Parathyroid adenoma (tissue), 2 donors: Measurements from ENCODE around the gene GALNT10.

Source experiments
- H2AFZ ChIP-seq: fragments of 300-600 bp; sonication (generic); one replicate; pipeline ENCODE4 v1.7.0; 2017; ENCODE audit warnings: antibody characterized with exemption, mild to moderate bottlenecking
- H3K27ac ChIP-seq: fragments of 300-600 bp; sonication (generic); one replicate; pipeline ENCODE4 v1.7.0; 2017
- H3K27me3 ChIP-seq: fragments of 300-600 bp; sonication (generic); one replicate; pipeline ENCODE4 v1.7.0; 2017; ENCODE audit warnings: low read length; ENCODE audit not compliant: control insufficient read depth, insufficient read depth
- H3K36me3 ChIP-seq: fragments of 300-600 bp; sonication (generic); one replicate; pipeline ENCODE4 v1.7.0; 2017; ENCODE audit warnings: low read length; ENCODE audit not compliant: control insufficient read depth, insufficient read depth
- H3K4me1 ChIP-seq: fragments of 300-600 bp; sonication (generic); one replicate; pipeline ENCODE4 v1.7.0; 2017; ENCODE audit warnings: control low read depth
- H3K4me2 ChIP-seq: fragments of 300-600 bp; sonication (generic); one replicate; pipeline ENCODE4 v1.7.0; 2017; ENCODE audit warnings: low read length
- H3K4me3 ChIP-seq: fragments of 300-600 bp; sonication (generic); one replicate; pipeline ENCODE4 v1.7.0; 2017; ENCODE audit warnings: low read depth, low read length
- H3K79me2 ChIP-seq: fragments of 300-600 bp; sonication (generic); one replicate; pipeline ENCODE4 v1.7.0; 2017; ENCODE audit warnings: control low read depth
- H3K9ac ChIP-seq: fragments of 300-600 bp; sonication (generic); one replicate; pipeline ENCODE4 v1.7.0; 2017; ENCODE audit warnings: mild to moderate bottlenecking
- H3K9me3 ChIP-seq: fragments of 300-600 bp; sonication (generic); one replicate; pipeline ENCODE4 v1.7.0; 2017; ENCODE audit warnings: low read length; ENCODE audit not compliant: control insufficient read depth
- TF ChIP-seq, protein P1 (sequence below): fragments of 300-600 bp; sonication (generic); IDR thresholded peaks from one replicate; pipeline ENCODE4 v1.7.0; 2017; ENCODE audit warnings: antibody characterized with exemption, mild to moderate bottlenecking
- donor health status: primary hyperparathyroidism.

GALNT10 gene

DNA sequence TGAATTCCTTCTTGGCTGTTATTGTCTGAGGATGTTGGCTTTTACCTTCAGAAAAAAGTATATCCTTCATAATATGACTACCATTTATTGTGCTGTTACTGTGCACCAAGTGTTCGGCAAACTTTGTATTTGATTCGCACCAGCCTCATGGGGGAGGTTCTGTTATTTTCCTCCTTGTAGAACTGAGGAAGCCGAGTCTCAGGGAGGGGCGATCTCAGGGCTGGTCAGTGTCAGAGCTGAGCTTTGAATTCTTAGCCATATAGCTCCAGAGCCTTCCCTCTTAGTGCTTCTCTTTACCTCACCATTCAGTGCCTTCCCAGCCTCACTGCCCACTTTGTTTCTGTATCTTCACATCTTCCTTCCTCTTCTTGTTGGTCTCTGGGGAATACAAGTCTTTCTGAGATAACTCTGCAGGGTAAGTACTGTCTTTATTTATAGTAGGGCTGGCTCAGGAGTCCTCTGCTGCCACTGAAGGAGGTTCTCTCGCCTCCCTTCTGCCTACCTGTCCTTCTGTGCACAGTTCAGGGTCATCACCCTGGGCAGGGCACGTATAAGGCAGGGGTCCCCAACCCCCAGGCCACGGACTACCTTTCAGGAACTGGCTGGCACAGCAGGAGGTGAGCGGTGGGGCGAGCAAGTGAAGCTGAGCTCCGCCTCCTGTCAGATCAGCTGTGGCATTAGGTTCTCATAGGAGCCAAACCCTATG is 48.4 kb downstream of the GALNT10 start:
- no peak overlapping the region for H3K4me3 ChIP-seq
- H3K4me2 ChIP-seq: no peak overlapping the region
- H3K27me3 ChIP-seq: no peaks in the 10 kb centered on the region
- no peak overlapping the region for H3K27ac ChIP-seq
- no peaks in the 10 kb centered on the region for H3K36me3 ChIP-seq
- H3K79me2 ChIP-seq: no peaks in the 10 kb centered on the region
- H3K4me1 ChIP-seq: peaks cover 3% of the 10 kb centered on the region
- H3K9me3 ChIP-seq: no peaks in the 10 kb centered on the region
- TF ChIP-seq, protein P1, sequence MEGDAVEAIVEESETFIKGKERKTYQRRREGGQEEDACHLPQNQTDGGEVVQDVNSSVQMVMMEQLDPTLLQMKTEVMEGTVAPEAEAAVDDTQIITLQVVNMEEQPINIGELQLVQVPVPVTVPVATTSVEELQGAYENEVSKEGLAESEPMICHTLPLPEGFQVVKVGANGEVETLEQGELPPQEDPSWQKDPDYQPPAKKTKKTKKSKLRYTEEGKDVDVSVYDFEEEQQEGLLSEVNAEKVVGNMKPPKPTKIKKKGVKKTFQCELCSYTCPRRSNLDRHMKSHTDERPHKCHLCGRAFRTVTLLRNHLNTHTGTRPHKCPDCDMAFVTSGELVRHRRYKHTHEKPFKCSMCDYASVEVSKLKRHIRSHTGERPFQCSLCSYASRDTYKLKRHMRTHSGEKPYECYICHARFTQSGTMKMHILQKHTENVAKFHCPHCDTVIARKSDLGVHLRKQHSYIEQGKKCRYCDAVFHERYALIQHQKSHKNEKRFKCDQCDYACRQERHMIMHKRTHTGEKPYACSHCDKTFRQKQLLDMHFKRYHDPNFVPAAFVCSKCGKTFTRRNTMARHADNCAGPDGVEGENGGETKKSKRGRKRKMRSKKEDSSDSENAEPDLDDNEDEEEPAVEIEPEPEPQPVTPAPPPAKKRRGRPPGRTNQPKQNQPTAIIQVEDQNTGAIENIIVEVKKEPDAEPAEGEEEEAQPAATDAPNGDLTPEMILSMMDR: no peak
- no peak overlapping the region for H3K9ac ChIP-seq
- no peak overlapping the region for H2AFZ ChIP-seq

DNA sequence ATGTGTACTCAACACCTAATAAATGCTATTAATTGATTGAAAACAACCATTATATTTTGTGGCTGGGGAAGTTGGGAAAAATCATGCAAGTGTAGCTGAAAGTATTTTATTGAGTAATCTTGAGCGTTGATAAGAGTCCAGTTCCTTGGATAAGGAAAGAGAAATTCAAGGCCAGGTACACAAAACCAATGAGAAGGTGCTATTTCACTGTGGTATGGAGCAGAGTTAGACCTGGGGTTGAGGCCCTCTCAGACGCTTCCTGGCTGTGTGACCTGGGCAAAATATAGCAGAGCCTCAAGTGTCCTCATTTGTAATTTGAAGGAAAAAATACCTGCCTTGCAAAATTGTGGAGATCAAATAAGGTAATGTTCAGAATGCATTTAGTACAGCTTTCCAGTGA is 50.1 kb downstream of the GALNT10 start:
- peaks cover 6% of the 10 kb centered on the region for H3K79me2 ChIP-seq
- no peak overlapping the region for H3K9ac ChIP-seq
- H3K4me2 ChIP-seq: no peak overlapping the region
- no peaks in the 10 kb centered on the region for H3K27me3 ChIP-seq
- no peak overlapping the region for H3K4me3 ChIP-seq
- H3K36me3 ChIP-seq: no peaks in the 10 kb centered on the region
- H3K27ac ChIP-seq: no peak overlapping the region
- peaks cover 3% of the 10 kb centered on the region for H3K4me1 ChIP-seq
- no peaks in the 10 kb centered on the region for H3K9me3 ChIP-seq
- no peak overlapping the region for H2AFZ ChIP-seq
- TF ChIP-seq, protein P1: no peak

GRCh38 chr5:154241021-154241420 is 50.5 kb downstream of the GALNT10 start:
- no peaks in the 10 kb centered on the region for H3K27me3 ChIP-seq
- no peak overlapping the region for H3K4me3 ChIP-seq
- no peak overlapping the region for H3K4me2 ChIP-seq
- peaks cover 3% of the 10 kb centered on the region for H3K4me1 ChIP-seq
- no peaks in the 10 kb centered on the region for H3K36me3 ChIP-seq
- TF ChIP-seq, protein P1: no peak
- H3K27ac ChIP-seq: no peak overlapping the region
- H3K9ac ChIP-seq: no peak overlapping the region
- peaks cover 6% of the 10 kb centered on the region for H3K79me2 ChIP-seq
- H2AFZ ChIP-seq: no peak overlapping the region
- no peaks in the 10 kb centered on the region for H3K9me3 ChIP-seq

- Histone ChIP-seq H3K4me3 (no peak overlapping the region), H2AFZ (no peak overlapping the region), H3K27me3 (no peaks in the 10 kb centered on the region), H3K4me1 (peaks cover 3% of the 10 kb centered on the region), H3K4me2 (no peak overlapping the region), H3K27ac (no peak overlapping the region), H3K9ac (no peak overlapping the region), H3K36me3 (no peaks in the 10 kb centered on the region), H3K9me3 (no peaks in the 10 kb centered on the region), H3K79me2 (peaks cover 6% of the 10 kb centered on the region)
- TF ChIP-seq, protein P1: no peak
These were observed 51.9 kb downstream of the GALNT10 start for GRCh38 chr5:154242442-154242841.

- no peaks in the 10 kb centered on the region for H3K36me3 ChIP-seq
- no peak overlapping the region for H2AFZ ChIP-seq
- no peaks in the 10 kb centered on the region for H3K27me3 ChIP-seq
- peaks cover 3% of the 10 kb centered on the region for H3K4me1 ChIP-seq
- no peak overlapping the region for H3K4me3 ChIP-seq
- peaks cover 6% of the 10 kb centered on the region for H3K79me2 ChIP-seq
- no peak overlapping the region for H3K4me2 ChIP-seq
- no peak overlapping the region for H3K9ac ChIP-seq
- TF ChIP-seq, protein P1: no peak
- H3K9me3 ChIP-seq: no peaks in the 10 kb centered on the region
- no peak overlapping the region for H3K27ac ChIP-seq
These were observed 52.4 kb downstream of the GALNT10 start for GRCh38 chr5:154242964-154243376.
